Ishikawa (cell line): ENCODE measurements around the gene SPRYD4.
A peak's percentile ranks its signal among the peaks of the same experiment; 100 is the strongest.

ENCODE experiments used
- CEBPB ChIP-seq: IDR thresholded peaks from 2 replicates; pipeline ENCODE4 v1.6.1; 2012
- CREB1 ChIP-seq: IDR thresholded peaks from 2 replicates; pipeline ENCODE4 v1.6.1; 2012; ENCODE audit warnings: low read depth
- EGR1 ChIP-seq: IDR thresholded peaks from 2 replicates; pipeline ENCODE4 v1.6.1; 2012
- EP300 ChIP-seq: IDR thresholded peaks from 2 replicates; pipeline ENCODE4 v1.6.1; 2012; ENCODE audit warnings: borderline replicate concordance
- FOXM1 ChIP-seq: IDR thresholded peaks from 2 replicates; pipeline ENCODE4 v1.6.1; 2012; ENCODE audit warnings: low read depth, borderline replicate concordance
- NFIC ChIP-seq: IDR thresholded peaks from 2 replicates; pipeline ENCODE4 v1.6.1; 2012
- RAD21 ChIP-seq: IDR thresholded peaks from 2 replicates; pipeline ENCODE4 v1.6.1; 2012; ENCODE audit warnings: low read depth
- TAF1 ChIP-seq: IDR thresholded peaks from 2 replicates; pipeline ENCODE4 v1.6.1; 2012; ENCODE audit warnings: low read depth, mild to moderate bottlenecking
- TCF12 ChIP-seq: IDR thresholded peaks from 2 replicates; pipeline ENCODE4 v1.6.1; 2012; ENCODE audit warnings: low read depth
- TEAD4 ChIP-seq: IDR thresholded peaks from 2 replicates; pipeline ENCODE4 v1.6.1; 2012
- YY1 ChIP-seq: IDR thresholded peaks from 2 replicates; pipeline ENCODE4 v1.6.1; 2012; ENCODE audit warnings: low read depth
- ZBTB7A ChIP-seq: IDR thresholded peaks from 2 replicates; pipeline ENCODE4 v1.6.1; 2012; ENCODE audit warnings: low read depth
- TF ChIP-seq, protein P1 (sequence below): IDR thresholded peaks from 2 replicates; pipeline ENCODE4 v1.6.1; 2012; ENCODE audit warnings: low read depth, mild to moderate bottlenecking
- TF ChIP-seq, protein P2 (sequence below): IDR thresholded peaks from 2 replicates; pipeline ENCODE4 v1.6.1; 2012
- TF ChIP-seq, protein P3 (sequence below): IDR thresholded peaks from 2 replicates; pipeline ENCODE4 v1.6.1; 2012

Gene SPRYD4

DNA sequence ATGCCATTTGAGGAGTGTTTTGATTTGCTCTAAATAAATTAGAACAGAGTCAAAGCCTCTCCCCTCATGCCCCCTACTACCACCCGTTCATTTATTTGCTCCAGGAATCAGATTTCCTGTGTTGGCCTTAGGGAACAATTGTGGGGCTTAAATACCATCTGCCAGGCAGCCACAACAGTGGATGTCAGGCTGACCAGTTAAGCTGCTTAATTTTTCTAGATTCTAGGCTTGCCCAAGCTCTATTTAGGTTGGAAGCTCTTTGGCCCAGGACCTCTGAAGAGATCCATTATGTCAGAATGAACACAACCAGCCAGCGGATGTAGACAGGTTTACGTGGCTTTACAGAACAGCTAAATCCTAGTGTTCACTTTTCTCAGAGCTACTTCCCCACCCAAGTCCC lies 18.1 kb upstream of the SPRYD4 start:
- TF ChIP-seq CEBPB, result no peak
- no peak for TF ChIP-seq RAD21
- TF ChIP-seq YY1, result no peak
- TF ChIP-seq, protein P1, sequence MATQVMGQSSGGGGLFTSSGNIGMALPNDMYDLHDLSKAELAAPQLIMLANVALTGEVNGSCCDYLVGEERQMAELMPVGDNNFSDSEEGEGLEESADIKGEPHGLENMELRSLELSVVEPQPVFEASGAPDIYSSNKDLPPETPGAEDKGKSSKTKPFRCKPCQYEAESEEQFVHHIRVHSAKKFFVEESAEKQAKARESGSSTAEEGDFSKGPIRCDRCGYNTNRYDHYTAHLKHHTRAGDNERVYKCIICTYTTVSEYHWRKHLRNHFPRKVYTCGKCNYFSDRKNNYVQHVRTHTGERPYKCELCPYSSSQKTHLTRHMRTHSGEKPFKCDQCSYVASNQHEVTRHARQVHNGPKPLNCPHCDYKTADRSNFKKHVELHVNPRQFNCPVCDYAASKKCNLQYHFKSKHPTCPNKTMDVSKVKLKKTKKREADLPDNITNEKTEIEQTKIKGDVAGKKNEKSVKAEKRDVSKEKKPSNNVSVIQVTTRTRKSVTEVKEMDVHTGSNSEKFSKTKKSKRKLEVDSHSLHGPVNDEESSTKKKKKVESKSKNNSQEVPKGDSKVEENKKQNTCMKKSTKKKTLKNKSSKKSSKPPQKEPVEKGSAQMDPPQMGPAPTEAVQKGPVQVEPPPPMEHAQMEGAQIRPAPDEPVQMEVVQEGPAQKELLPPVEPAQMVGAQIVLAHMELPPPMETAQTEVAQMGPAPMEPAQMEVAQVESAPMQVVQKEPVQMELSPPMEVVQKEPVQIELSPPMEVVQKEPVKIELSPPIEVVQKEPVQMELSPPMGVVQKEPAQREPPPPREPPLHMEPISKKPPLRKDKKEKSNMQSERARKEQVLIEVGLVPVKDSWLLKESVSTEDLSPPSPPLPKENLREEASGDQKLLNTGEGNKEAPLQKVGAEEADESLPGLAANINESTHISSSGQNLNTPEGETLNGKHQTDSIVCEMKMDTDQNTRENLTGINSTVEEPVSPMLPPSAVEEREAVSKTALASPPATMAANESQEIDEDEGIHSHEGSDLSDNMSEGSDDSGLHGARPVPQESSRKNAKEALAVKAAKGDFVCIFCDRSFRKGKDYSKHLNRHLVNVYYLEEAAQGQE, result no peak
- TF ChIP-seq EP300, result no peak
- TF ChIP-seq EGR1, result no peak
- no peak for TF ChIP-seq NFIC
- TF ChIP-seq FOXM1, result no peak

DNA sequence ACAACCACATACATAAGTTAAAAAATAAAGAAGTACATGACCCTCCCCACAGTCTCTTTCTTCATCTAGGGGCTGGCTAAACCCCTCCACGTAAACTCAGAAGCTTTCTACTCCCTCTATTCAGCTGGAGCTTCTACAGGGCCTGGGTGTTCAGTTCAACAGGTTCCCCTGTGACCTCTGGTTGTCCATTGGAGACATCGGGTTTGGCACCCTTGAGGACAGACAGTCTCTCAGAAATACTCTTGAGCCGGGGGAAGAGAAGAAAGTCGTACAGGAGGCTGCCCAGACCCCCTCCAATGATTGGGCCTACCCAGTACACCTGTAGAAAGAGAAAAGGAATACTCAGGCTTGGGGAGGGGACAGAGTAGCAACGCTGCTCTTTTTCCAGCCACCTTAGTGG lies 17.2 kb upstream of the SPRYD4 start:
- TF ChIP-seq EP300, result no peak

DNA sequence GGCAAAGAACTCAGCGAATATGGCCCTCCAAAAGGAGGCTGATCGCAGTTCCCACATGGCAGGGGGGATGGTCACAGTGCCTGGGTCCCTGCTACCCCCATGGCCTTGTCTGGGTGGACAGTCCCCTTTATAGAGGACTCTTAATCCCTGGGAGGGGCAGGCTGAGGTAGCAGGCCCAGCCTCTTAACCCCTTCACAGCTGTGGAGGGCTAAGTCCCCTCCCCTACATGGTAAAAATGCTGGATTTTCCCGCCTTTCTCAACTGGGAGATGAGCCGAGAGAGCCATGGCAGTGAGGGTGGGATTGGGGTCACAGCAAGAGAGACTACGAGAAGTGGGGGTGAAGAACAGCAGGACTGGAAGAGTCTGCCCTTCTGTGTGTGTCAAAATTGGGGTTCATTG lies 13.8 kb upstream of the SPRYD4 start, which contains the start of gene MIP:
MIP (minus strand) TSS at position 101 of the 400 bp plus-strand sequence; CDS start at position 57, 44 bp downstream.
- no peak for TF ChIP-seq TCF12
- no peak for TF ChIP-seq RAD21
- TF ChIP-seq YY1, result no peak

DNA sequence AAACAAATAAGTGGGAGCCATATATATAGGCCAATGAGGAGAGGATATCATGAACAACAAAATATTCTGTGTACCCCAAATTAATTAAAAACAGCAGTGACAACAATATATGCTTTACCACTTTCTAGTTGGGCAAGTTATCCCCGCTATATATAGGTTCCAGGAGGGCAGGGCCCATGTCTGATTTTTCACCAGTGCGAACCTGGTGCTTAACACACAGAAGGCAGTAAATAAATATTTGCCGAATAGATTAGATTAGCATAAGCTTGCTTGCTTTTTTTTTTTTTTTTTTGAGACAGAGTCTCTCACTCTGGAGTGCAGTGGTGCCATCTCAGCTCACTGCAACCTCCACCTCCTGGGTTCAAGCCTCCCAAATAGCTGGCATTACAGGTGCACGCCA lies 10.6 kb upstream of the SPRYD4 start:
- no peak for TF ChIP-seq TAF1
- no peak for TF ChIP-seq CREB1
- TF ChIP-seq, protein P2, sequence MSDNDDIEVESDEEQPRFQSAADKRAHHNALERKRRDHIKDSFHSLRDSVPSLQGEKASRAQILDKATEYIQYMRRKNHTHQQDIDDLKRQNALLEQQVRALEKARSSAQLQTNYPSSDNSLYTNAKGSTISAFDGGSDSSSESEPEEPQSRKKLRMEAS, result no peak
- no peak for TF ChIP-seq FOXM1
- TF ChIP-seq RAD21, result no peak
- TF ChIP-seq, protein P1, result no peak
- TF ChIP-seq TCF12, result no peak
- no peak for TF ChIP-seq CEBPB
- no peak for TF ChIP-seq NFIC
- TF ChIP-seq ZBTB7A, result no peak
- TF ChIP-seq, protein P3, sequence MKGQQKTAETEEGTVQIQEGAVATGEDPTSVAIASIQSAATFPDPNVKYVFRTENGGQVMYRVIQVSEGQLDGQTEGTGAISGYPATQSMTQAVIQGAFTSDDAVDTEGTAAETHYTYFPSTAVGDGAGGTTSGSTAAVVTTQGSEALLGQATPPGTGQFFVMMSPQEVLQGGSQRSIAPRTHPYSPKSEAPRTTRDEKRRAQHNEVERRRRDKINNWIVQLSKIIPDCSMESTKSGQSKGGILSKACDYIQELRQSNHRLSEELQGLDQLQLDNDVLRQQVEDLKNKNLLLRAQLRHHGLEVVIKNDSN, result no peak
- TF ChIP-seq EP300, result no peak

DNA sequence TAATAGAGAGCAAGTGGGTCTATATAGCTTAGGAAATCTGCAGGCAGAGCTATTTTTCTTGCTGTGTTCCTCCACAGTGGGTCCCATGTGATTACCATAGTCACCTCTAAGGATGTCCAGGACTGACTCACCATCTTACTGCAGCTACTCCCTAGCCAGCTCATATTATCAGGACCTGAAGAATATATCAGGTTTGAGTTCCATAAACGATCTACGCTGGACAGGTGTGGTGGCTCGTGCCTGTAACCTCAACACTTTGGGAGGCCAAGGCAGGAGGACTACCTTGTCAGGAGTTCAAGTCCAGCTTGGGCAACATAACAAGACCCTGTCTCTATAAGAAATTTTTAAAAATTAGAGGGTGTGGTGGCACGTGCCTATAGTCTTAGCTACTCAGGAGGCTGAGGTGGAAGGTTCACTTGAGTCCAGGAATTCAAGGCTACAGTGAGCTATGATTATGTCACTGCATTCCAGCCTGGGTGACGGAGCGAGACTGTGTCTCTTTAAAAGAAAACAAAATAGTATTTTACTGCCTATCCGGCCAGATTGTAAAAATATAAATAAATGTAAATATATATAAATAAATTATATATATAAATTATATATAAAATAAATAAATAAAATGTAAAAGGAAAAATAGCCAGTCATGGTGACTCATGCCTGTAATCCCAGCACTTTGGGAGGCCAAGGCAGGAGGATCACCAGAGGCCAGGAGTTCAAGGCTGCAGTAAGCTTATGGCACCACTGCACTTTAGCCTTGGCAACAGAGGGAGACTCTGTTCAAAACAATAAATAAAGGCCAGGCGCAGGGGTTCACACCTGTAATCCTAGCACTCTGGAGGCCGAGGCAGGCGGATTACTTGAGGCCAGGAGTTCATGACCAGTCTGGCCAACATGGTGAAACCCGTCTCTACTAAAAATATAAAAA lies 6.9 kb upstream of the SPRYD4 start:
- no peak for TF ChIP-seq TCF12
- no peak for TF ChIP-seq ZBTB7A
- TF ChIP-seq CEBPB, result no peak
- TF ChIP-seq, protein P2, result peak; percentile 42; the same call in 1 of the 2 replicates
- TF ChIP-seq TEAD4, result peak; percentile 87

DNA sequence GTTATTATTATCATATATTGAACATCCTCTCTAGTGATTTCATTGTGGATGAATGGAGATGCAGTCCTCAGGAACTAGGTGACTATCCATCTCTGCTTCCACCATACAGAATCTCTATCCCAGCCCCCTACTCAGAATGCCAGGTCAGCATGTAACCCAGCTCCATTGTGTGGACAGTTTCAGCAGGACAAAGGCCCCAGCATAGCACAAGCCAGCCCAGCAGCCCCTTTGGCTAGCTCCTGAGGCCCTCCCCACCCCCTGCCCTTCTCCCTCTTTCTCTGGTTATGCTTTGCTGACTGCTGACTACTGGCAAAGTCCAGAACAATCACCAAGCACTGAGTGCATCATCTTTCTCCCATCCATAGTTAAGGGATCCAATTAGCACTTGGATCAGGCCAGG lies 5.8 kb upstream of the SPRYD4 start:
- TF ChIP-seq YY1 (no peak), TAF1 (no peak), CEBPB (no peak), RAD21 (no peak), FOXM1 (no peak), CREB1 (no peak), ZBTB7A (no peak), TCF12 (no peak), TEAD4 (no peak), NFIC (no peak), EGR1 (no peak), EP300 (no peak)
- TF ChIP-seq, protein P3, result no peak
- TF ChIP-seq, protein P2, result no peak
- TF ChIP-seq, protein P1, result no peak
